ENCODE results near the gene BACH2.
"Not testable (repeated sequence)": the region's sequence is repeated elsewhere in the genome, so short reads cannot be mapped to it uniquely, and the experiment has no call there.

BACH2 gene

DNA sequence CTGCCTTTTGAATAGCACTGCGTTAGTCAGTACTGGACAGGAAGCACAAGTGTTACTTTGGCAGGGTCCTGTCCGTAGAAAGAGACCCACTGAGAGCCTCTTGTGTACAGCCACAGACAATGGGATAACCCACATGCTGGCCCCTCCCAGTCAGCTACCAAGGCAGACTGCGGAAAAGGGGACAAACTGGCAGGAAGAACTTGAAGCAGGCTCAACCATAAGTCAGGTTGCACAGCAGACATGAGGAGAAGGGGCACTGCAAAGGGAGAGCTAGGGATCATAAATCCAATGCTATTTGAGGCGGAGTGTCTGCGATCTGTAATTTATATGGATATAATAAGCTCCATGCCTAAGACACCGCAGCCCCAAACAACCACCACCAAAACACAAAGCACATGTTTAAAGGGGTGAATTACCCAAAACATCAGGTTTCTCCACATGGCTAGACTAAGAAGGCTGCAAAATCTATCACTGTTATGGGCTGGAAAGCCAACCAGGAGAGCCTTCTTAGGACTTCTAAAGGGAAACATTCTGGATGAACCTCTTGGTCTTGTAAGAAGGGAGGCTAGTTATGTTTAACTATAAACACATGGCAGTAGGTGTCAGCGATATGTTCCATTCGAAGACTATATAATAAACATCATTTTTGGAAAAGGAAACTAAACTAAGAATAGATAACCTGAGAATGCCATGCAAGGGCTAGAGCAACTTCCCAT lies 141.7 kb downstream of the BACH2 start:
- DNase-seq (ENCODE audit: low read depth) = no peak

DNA sequence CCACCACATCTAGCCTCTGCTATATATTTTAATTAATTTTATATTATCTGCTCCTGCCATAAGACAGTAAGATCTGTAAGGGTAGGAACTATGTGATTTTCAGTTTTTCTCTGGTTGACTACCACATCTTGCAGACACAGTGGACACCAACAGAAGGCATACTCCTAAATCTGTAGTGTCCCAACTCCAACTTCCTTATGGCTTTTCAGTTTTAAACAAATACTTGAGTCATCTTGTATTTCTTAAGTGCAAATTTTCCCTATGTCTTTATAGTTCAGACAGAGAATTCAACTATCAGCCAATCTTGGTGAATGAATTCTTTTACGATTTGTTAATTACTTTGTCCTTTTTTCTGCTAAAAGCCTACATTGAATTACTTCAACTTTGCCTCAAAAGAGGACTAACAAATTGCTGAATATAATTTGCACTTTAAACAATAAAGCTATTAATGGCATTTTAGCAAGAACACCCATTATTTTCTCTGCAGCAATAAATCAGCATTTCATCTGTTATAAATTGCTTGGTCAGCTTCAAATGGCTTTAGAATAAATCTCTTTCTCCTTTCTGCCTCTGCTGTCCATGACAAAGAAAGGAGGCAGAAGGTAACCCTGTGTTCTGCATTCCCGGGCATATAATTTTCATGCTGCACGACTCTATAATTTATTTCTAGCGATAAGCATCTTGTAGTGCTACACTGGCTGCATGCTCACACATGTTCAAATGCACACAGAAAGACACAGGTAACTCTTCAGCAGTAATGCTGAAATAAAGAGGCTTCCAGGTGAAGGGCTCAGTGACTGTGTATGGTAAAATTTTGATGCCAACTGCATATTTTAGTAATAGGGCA lies 144.8 kb downstream of the BACH2 start:
- no peak for DNase-seq (ENCODE audit: low read depth)

DNA sequence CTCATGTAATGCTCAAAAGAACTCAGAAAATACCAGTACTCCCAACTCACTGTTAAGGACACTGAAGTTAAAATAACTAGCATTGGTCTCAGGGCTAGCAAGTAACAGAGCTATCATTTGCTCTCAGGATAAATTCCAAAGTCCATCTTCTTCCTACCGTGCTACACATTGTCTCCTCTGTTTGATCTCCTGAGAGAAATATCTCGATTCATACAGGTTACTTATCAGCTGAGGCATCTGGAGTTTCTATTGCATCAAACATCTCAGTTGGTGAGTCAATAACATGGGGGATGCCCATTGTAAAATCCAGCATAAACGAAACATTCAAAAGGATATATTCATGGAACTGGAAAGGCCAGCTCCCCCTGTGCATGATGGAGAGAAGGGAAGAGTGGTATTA lies 147.4 kb downstream of the BACH2 start:
- no peak for DNase-seq (ENCODE audit: low read depth)

DNA sequence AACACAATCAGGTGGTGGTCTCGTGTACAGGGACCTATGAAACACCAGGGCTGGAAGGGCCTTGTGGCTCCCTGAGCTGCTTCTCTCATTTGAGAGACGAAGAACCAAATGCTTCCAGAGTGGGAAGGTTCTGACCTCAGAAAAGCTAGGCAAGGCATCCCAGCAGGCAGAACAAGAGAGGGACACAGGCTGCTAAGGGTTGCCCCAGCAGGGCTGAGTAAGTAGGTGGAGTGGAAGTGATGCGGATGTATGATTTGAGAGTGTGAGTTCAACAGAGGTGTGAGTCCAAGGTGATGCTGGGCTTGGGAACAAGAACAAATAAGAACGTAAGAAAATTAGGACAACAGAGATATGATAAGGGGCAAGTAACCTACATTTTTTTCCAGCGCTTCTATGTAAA lies 147.8 kb downstream of the BACH2 start:
- DNase-seq (ENCODE audit: low read depth) = no peak

DNA sequence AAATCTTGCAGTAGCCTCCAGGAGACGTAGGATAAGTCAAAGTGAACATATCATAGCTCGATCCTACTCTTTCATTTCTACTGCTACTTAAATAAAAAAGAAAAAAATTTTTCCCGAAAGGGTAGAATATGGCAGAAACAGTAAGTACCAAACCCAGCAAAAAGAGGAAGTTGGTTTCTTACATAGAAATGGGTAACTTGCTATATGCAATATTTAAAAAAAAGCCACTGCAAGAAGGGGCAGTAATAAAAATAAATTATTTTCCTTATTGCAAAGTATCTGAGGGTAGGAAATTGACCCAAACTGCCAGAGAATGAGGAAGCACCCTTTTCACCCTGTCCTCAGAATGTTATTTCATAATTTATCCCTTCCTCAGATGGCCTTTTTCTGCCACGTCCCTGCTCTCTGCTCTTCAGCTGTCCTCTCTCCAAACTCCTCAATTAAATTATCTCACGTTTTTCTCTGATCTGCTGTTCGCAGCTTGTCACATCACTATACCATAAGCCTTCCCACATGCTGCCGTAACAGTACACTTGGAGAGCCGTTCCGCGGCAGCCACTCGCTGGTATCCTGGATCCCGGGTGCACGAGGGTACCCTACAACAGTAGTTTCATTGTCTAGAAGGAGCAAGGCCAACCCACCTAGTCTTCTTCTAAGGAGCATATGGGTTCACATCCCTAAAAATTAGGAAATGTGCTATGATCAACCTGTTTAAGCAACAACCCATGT lies 149.6 kb downstream of the BACH2 start:
- DNase-seq (ENCODE audit: low read depth) = no peak

DNA sequence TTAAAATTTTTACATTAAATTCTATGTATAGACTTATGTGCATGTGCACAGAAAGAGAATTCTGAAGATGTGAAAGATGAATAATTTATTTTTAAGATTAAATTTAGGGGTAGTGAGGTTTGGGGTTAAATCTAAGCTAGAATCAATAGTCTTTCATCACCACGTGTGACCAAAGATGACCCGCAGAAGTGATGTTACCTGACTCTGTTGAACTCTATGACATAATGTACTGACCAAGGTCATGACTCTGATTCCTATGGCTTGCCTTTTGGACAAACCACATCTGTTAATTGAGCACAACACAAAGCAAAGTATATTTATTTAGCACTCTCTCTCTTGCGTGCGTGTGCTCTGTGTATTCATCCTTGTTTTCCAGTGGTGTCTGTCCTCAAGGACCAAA lies 150.6 kb downstream of the BACH2 start:
- no peak for DNase-seq (ENCODE audit: low read depth)

DNA sequence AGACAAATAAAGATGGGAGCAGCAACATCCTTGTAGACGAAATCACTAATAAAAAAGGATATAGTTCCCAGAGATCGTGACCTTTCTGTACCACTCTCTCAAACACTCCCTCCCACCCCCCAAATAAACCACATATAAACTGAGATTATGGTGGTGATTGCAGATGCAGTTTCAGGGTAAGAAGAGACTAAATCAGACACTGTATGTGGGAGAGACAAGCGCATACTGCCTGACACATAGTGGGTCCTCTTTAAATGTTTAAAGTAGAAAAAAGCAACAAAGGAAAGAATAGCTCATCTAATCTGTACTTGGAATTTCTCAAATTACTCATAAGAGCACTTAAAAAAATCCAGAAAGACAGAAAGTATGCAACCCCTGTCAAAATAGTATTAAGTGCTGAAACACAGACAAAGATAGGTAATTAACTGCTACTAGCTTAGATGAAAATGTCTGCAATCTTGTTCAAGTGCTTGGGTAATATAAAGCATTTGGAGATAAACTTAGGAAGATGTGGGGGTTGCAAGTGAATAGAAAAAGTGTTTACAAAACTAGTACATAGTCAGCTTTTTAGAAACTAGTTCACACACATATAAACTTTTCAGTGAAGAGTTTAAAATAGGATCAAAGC lies 151.6 kb downstream of the BACH2 start:
- no peak for DNase-seq (ENCODE audit: low read depth)

DNA sequence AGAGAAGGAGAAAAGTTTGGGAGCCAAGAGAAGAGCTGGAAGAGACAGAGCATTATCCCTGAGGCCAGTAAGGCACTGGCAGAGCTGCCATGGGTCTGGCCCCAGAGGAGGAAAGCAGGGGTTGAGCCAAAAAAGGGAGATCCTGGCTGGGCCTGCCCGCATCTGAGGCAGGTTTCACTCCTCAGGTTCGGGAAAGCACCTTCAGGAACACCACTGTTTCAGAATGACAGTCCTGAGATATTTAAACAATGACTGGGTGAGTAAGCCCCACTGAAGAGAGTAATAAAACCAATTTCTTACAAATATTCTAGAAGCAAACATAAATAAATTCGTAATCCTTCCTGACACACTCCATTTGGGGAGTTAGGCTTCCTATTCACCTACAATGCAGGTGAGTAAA lies 152.2 kb downstream of the BACH2 start:
- no peak for DNase-seq (ENCODE audit: low read depth)

DNA sequence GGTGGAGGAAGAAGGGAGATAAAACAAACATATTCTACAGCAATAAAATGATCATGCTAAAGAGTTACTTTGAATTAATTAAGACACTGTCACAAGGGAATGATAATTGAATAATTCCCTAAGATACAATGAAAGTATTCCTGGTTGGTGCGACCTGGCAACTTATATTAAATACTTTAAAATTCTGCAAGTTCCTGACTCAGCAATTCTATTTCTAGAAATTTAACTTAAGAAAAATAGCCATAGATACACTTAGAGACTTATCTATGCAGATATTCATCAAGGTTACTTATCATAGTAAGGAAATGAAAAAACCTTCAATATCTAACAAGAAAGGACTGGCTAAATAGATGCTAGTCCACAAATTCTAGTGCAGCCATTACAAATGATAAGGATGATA lies 156.0 kb downstream of the BACH2 start:
- no peak for DNase-seq (ENCODE audit: low read depth)

DNA sequence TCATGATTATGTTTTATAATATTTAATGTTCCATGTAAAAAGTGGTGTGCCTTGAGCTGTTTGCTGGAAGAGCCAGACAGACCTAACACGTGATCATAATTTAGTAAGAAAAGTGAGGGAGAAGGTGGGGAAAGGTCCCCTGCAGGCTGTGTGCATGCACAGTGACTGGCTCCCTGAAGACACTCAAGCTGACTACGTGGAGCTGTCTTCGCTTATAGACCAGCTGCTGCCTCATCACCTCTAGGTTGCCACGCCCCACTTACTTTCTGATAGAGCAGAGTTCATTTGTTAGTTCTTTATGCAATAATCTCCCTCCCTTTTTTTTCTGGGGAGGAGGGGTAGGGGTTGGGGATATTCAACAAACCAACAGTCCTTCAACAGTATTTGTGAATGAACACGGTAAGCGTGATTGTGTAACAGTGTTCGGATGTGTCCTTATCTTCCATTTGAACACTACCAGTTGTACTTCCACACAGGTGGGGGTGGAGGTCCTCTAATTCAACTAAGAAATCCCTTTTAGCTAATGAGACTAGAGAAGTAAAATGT lies 157.3 kb downstream of the BACH2 start:
- DNase-seq (ENCODE audit: low read depth) = no peak

DNA sequence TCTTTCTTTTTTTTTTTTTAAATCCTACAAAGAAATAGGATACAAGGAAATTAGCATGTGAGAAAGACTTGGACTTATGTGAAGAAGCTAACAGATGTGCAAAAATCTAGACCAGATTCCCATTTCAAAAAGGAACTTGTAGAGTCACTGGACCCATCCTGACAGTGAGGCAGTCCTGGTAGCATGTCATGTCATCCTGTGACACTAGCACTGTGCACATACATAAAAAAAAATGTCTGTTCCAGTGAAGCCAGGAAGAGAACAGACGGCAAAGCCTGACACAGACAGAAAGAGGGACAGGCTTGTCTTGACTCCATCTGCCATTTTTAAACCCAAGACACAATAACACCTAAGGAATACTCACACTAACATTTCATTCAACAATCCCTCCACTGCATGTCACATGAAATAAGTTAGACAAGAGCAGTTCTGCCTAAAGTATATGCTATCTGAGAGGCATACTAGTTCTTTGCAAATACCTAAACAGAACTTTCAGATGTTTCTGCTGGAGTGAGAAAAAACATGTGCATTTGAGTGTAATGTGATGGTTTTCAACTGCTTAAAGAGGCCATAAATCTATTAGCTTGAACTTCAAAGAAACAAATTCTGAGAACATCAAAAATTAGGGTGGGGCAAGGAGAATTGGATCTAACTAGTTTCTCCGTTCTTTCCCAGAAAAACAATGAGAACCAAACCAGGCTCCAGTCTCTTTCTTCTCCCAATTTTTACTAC lies 159.6 kb downstream of the BACH2 start:
- DNase-seq (ENCODE audit: low read depth) = no peak

DNA sequence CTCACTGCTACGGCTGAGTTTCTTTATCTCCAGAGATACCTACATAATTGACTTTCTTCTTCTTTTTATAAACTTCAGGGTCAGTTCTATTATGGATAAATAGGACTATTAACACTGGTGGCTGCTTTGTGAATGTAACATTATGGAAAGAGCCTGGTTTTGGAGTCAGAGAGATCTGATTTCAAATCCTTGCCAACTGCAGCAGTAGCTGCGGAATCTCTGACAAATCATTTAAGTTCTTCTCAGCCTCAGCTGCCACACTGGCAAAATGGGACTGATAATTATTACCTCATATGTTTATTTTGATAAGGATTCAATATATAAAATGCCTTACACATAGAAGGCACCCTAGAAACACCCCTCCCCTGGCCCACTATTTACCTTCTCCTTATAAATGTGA lies 160.5 kb downstream of the BACH2 start:
- no peak for DNase-seq (ENCODE audit: low read depth)

DNA sequence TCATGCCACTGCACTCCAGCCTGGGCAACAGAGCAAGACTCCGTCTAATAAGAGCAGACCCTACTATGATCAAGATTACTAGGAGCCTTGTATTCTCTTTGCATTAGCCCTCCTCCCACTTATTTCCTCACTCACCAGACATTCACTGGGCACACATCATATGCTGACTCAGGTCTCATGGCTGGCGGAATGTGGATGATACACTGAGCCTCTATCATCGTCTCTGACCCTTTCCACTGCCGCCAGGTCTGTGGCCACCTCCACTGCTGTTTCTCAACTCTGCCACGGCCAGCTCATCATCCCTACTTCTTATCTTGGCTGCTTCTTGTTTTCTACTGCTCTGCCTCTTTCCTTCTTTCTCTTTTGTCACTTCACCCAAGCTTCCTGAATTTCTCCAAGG lies 161.0 kb downstream of the BACH2 start:
- peak; percentile 23 for DNase-seq (ENCODE audit: low read depth)

DNA sequence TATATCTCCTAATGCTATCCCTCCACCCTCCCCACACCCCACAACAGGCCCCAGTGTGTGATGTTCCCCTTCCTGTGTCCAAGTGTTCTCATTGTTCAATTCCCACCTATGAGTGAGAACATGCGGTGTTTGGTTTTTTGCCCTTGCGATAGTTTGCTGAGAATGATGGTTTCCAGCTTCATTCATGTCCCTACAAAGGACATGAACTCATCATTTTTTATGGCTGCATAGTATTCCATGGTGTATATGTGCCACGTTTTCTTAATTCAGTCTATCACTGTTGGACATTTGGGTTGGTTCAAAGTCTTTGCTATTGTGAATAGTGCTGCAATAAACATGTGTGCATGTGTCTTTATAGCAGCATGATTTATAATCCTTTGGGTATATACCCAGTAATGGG lies 163.0 kb downstream of the BACH2 start:
- DNase-seq (ENCODE audit: low read depth) = not testable (repeated sequence)

DNA sequence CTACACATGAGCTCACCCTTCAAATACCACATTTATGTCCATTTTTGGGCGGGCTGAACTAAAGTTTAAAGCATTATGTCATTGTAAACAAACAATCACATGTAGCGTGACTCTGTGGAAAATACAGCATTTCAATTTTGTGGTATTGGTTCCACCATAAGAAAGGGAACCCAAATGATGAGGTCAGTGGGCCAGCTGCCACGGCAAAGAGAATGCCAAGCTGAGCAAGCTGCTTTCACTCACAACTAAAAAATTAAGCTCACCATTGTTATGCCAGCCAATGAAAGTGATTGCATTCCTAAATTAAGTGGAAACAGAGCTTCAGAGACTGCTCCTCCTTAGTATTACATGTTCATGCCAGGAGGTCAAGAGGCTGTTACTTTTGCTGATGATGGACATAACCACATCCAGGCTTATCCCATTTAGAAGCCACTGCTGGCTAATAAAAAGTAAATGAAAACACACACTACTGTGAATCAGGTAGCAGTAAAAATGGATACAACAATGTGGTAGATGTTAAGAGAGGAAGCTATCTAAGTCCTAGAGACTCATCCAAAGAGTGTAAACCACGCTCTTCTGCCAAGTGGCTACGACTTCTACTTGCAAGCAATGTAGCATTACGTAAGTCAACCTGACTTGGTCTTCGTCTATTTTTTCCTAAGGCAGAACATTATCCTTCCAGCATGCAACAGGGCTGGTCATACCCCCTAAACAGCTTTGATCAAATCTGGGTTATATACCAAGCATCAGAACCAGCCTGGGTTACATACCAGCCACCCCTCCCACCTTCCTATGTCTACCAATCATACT lies 164.8 kb downstream of the BACH2 start:
- peak; percentile 84 for DNase-seq (ENCODE audit: low read depth)

DNA sequence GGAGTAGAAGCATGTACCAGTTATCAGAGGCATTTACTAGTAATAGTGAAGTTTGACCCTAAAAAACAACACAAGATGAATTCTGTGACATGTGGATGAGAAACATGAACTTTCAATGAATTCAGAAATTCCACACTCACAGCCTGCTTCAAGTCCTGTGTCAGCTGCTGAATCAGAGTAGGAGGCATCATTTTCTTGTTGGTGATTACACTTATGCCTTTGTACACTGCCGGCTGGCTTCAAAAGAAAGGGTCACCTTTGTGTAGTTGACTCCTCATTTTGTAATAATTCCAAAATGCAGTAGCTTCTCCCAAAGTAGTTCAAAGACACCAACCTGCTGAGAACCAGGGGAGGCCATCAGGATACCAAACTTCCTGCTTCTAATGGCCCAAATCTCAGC lies 165.5 kb downstream of the BACH2 start:
- no peak for DNase-seq (ENCODE audit: low read depth)

DNA sequence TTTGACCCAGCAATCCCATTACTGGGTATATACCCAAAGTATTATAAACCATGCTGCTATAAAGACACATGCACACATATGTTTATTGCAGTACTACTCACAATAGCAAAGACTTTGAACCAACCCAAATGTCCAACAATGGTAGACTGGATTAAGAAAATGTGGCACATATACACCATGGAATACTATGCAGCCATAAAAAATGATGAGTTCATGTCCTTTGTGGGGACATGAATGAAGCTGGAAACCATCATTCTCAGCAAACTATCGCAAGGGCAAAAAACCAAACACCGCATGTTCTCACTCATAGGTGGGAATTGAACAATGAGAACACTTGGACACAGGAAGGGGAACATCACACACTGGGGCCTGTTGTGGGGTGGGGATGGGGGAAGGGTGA lies 168.0 kb downstream of the BACH2 start:
- not testable (repeated sequence) for DNase-seq (ENCODE audit: low read depth)

DNA sequence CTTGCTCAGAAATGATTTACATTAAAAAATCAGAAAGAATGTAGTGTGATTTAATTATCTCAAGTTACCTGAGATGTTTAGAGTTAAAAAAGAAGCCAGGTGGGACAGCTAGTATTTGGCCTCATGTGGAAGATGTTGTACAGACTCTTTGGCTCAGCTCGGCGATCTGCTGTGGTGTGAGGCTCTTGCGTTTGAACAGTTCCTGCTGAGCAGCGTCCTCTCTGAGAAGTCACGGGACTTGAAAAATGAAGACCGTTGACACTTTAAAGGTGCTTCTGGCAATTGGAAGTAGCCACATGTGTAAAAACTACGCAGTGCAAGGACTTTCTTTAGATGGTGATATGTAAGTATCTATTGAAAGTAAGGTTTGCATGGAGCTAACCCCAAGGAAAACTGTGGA lies 169.0 kb downstream of the BACH2 start:
- DNase-seq (ENCODE audit: low read depth) = no peak

DNA sequence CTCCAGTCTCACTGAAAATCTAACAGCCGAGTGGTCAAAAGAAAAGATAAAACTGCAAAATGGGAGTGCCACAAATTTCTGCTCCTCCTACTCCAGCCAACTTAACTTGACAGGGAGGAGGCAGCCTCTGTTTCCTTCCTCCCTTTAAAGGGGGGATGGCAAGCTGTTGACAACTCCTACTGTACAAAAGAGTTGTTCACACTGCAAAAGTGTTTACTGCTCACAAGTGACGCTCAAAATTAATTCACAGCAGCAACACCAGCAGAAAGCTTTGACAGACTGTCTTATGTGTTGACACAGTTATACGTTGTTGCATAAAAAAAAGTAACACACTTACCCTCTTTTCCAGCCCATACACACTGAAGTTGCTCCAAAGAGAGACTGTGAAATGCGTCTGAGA lies 169.8 kb downstream of the BACH2 start:
- DNase-seq (ENCODE audit: low read depth) = no peak

DNA sequence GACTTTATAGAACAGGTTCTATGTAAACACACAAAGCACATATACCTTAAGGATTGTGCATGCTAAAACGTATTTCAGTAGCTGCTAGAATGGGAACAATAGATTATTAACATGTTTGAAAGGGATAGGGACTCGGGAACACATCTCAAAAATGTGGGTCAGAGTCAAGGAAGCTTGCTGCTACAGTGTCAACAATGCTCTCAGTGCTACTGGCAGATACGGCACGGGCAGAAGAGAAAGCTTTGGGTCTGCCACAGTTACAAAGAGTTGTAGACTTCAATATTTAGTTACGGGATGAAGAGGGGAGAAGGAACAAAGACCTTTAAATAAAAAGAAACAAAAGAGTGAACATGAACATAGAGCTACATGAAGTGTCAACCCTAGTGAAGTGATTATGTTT lies 170.5 kb downstream of the BACH2 start:
- no peak for DNase-seq (ENCODE audit: low read depth)
